ENCODE results near the gene MYO1D.

- TF ChIP-seq CTCF (IDR thresholded peaks at IDR 0.05) (no peak), POLR2A (IDR thresholded peaks at IDR 0.05) (no peak), POLR2AphosphoS5 (IDR thresholded peaks at IDR 0.05) (peak in 1 of 3 donors; percentile 19), EP300 (IDR thresholded peaks at IDR 0.05; ENCODE audit: low read depth) (no peak)
Measured at GRCh38 chr17:32854207-32854606, 22.7 kb downstream of the MYO1D start.
